HG03571 (cell line): ENCODE measurements around the gene SMG9.

ENCODE experiments used
- ATAC-seq: cut with Tn5 transposase; IDR thresholded peaks from one replicate; pipeline ENCODE4 v1.9.1; 2021; ENCODE audit not compliant: unreplicated experiment

SMG9 gene

GRCh38 chr19:43725468-43725867 lies 29.3 kb downstream of the SMG9 start:
- no peak for ATAC-seq

DNA sequence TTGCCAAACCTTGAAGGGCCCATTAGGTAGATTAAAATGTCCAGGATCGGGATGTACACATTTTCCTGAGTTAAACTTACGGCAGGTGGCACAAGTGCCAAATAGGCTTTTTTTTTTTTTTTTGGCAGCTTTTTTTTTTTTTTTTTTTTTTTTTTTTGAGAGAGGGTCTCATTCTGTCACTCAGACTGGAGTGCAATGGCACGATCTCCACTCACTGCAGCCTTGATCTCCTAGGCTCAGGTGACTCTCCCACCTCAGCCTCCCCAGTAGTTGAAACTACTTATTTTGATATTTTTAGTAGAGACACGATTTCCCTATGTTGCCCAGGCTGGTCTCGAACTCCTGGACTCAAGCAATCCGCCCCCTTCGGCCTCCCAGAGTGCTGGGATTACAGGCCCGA lies 29.9 kb downstream of the SMG9 start:
- ATAC-seq = no peak

- ATAC-seq = no peak
Observed at GRCh38 chr19:43723588-43723987, 31.2 kb downstream of the SMG9 start.

- no peak for ATAC-seq
Observed at GRCh38 chr19:43721469-43722048, 33.2 kb downstream of the SMG9 start.

DNA sequence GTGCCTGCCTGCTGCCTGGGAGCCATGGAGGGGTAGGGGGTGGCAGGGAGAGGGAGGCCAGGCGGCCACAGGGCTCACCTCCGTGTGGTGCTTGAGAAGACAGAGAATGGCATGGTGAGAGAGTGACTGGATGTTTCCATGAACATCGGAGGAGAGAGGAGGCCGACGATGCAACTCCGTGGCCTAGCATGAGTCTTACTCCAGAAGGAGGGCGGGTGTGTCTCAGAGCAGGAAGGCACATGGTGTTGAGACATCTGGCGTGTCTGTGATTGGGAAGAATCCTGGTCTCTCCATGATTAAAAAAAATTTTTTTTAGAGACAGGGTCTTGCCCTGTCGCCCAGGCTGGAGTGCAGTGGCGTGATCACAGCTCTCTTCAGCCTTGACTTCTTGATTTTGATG lies 33.8 kb downstream of the SMG9 start:
- ATAC-seq = no peak

- ATAC-seq = no peak
Observed at GRCh38 chr19:43719918-43720317, 34.8 kb downstream of the SMG9 start.

- ATAC-seq = no peak
Observed at GRCh38 chr19:43719378-43719868, 35.3 kb downstream of the SMG9 start.

DNA sequence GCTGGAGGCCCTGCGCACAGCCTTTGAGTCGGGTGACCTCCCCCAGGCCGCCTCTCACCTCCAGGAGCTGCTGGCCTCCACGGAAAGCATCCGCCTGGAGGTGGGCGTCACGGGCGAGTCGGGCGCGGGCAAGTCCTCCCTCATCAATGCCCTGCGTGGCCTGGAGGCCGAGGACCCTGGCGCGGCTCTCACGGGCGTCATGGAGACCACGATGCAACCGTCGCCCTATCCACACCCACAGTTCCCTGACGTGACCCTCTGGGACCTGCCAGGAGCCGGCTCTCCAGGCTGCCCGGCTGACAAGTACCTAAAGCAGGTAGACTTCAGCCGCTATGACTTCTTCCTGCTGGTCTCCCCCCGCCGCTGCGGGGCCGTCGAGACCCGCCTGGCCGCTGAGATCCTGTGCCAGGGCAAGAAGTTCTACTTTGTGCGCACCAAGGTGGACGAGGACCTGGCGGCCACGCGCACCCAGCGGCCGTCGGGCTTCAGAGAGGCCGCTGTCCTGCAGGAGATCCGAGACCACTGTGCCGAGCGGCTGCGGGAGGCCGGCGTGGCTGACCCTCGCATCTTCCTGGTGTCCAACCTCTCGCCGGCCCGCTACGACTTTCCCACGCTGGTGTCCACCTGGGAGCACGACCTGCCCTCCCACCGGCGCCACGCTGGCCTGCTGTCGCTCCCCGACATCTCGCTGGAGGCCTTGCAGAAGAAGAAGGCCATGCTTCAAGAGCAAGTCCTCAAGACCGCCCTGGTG lies 36.0 kb downstream of the SMG9 start:
- no peak for ATAC-seq

GRCh38 chr19:43715776-43716175 lies 39.0 kb downstream of the SMG9 start, which contains the start of gene IRGC:
Gene IRGC (plus strand): TSS chr19:43716076. CDS start chr19:43718559, 2,483 bp downstream.
- no peak for ATAC-seq

- ATAC-seq = no peak
Observed at GRCh38 chr19:43713208-43713607, 41.6 kb downstream of the SMG9 start.

GRCh38 chr19:43711751-43712355 lies 42.9 kb downstream of the SMG9 start:
- ATAC-seq = no peak

DNA sequence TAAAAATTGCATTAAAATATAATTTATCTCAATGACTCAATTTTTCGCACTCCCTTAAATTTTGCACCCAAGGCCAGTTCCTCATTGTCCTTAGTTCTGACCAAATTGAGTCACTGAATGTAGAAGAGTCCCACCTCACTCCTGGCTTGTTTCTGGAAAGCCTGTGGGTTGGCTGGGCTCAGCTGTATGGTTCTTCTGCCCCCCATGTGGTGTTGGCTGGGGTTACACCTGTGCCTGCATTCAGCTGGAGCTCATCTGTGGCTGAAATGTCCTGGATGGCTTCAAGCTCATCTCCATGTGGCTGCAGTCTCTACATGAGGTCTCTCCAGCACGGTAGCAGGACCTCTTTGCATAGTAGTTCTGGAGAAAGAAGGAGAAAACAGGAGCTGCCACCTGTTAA lies 46.0 kb downstream of the SMG9 start:
- no peak for ATAC-seq

DNA sequence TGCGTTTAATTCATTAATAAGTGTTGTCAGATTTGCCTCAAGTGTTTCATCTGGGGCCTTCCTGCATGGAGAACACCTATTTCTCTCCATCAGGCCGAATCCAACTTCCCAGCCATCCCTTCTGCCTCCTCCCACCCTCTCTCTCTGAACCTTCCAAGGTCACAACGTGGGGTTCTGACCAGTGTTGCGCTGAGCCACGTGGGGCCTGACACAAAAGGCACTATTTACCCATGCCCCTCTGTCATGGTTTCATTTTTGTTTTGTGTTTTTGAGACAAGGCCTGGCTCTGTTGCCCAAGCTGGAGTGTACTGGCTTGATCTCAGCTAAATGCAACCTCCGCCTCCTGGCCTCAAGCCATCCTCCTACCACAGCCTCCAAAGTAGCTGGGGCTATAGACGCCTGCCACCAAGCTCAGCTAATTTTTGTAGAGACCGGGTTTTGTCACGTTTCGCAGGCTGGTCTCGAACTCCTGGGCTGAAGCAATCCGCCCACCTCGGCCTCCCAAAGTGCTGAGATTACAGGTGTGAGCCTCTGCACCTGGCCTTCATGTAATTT lies 47.5 kb downstream of the SMG9 start:
- ATAC-seq = no peak

GRCh38 chr19:43705729-43706128 lies 49.0 kb downstream of the SMG9 start:
- no peak for ATAC-seq

DNA sequence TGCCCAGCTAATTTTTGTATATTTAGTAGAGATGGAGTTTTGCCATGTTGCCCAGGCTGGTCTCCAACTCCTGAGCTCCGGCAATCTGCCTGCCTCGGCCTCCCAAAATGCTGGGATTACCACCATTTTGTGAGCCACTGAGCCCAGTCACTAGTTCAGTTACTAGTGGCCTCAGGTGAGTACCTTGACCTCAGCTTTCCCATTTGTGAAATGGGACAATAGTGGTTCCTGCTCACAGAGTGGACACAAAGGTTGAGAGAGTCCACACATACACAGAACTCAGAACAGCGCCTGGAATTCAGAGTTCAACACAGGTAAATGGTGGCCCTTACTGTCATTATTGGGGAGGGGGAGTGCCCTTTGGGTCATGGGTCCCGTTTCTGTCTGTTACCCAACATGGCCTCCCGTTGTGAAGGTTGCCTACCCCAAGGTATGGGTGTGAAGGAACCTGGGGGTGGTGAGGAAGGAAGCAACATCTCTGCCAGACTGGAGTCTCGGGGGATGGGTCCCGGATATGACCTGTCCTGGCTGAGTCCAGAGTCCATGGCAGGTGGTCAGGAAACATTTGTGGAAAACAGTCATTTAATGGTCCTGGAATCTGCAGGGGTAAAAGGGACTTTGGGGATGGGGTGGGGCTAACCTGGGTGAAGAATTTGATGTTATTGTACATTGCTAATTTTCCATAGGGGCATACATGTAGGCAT lies 50.6 kb downstream of the SMG9 start:
- ATAC-seq = no peak

- ATAC-seq = no peak
Observed at GRCh38 chr19:43700395-43701000, 54.3 kb downstream of the SMG9 start.

DNA sequence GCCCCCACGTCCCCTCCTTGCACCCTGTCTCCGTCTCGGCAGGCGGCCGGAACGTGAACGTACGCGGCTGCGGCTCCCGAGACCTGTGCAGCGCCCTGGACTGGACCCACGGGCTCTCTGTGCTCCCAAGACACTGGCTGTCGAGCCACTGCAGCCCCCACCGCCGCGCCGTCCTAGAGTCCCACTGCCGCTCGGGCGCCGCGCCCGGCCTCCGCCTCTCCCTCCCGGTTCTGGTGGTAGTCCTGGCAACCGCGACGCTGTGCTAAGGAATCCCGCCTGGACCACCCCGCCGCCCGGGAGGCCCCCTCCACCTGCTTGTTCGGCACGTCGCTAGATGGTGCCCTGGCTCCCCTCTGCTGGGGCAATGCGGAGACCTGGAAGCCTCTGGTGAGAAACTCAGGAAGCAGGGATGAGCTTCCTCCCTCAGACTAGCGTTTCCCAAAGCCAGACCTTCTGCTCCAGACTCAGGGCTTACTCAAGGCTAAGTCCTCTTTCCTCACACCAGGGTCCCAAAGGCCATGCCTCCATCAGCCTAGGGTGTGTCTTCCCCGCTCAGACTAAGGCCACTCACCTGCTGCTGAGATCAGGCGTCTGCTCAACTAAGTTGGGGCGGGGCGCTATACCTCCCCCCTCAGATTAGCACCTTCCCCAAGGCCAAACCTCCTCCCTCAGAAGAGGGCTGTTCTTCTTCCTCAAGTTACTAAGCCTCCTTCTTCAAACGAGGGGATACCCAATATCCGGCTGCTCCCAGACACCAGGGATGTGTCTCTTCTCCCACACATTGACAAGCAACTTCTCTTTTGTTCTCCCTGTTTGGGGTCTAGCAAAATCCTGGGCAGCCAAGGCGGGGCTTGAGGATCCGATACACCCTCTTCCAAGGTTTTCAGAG lies 55.0 kb downstream of the SMG9 start:
- ATAC-seq = no peak

GRCh38 chr19:43697295-43697694 lies 57.5 kb downstream of the SMG9 start:
- ATAC-seq = no peak

DNA sequence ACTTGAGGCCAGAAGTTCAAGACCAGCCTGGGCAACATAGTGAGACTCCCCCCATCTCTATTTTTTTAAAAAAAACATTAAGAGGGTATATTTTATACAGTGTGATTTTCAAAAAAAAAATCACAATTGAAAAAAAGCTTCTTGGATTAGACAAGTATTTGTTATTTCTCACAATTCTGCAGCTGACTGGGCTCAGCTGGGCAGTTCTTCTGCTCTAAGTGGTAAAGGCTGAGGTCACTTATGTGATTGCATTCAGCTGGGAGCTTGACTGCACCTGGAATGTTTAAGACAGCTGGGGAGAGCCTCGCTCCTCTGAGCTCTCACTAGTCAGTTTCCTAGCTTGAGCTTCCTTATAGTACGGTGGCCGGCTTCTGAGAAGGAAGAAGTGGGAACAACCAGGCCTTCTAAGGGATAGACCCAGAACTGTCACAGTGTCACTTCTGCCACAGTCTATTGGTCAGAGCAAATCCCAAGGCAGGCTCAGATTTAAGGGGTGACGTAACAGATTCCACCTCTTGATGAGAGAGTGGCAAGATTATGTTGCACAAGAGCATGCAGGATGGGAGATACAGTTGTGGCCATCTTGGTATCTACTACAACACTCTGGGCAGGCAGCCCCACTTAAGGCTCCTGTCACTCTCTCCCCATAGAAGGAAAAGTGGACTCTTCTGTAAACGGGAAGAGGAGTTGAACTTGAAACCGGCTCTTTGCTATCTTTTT lies 58.6 kb downstream of the SMG9 start:
- ATAC-seq = no peak
